Adipocyte (in vitro differentiated cells): ENCODE measurements around the gene ATP12A.

Experiments used
- DNase-seq: peaks from one replicate; pipeline ENCODE4 v3.0.0-alpha.2; 2015; ENCODE audit warnings: low read depth
- H3K27me3 ChIP-seq: replicated peaks from 2 replicates; pipeline ENCODE4 v1.7.0; 2013; ENCODE audit warnings: mild to moderate bottlenecking, low read length, moderate library complexity; ENCODE audit not compliant: control insufficient read depth, insufficient read depth
- H3K36me3 ChIP-seq: 2 replicates; pipeline ENCODE4 v1.7.0; 2013; ENCODE audit warnings: low read length, mild to moderate bottlenecking, moderate library complexity; ENCODE audit not compliant: control insufficient read depth, insufficient read depth, severe bottlenecking
- H3K4me1 ChIP-seq: 2 replicates; pipeline ENCODE4 v1.7.0; 2013; ENCODE audit warnings: mild to moderate bottlenecking, low read length, moderate library complexity; ENCODE audit not compliant: control insufficient read depth, insufficient read depth
- H3K4me3 ChIP-seq: 2 replicates; pipeline ENCODE4 v1.7.0; 2013; ENCODE audit warnings: mild to moderate bottlenecking, low read length, moderate library complexity
- H3K9ac ChIP-seq: 2 replicates; pipeline ENCODE4 v1.7.0; 2013; ENCODE audit warnings: mild to moderate bottlenecking, low read length, moderate library complexity
- H3K9me3 ChIP-seq: 2 replicates; pipeline ENCODE4 v1.7.0; 2013; ENCODE audit warnings: mild to moderate bottlenecking, low read length, moderate library complexity; ENCODE audit not compliant: control insufficient read depth

The ATP12A gene

GRCh38 chr13:24692561-24692960, 12.4 kb downstream of the ATP12A start:
- Histone ChIP-seq H3K4me1 (peaks cover 14% of the 10 kb centered on the region), H3K4me3 (no peak overlapping the region), H3K9me3 (no peaks in the 10 kb centered on the region), H3K36me3 (no peaks in the 10 kb centered on the region), H3K27me3 (peaks cover 37% of the 10 kb centered on the region), H3K9ac (no peak overlapping the region)
- peak; percentile 52 for DNase-seq

GRCh38 chr13:24693862-24694471, 13.8 kb downstream of the ATP12A start:
- H3K4me3 ChIP-seq, result no peak overlapping the region
- DNase-seq, result peak; percentile 44
- H3K9me3 ChIP-seq, result no peaks in the 10 kb centered on the region
- no peaks in the 10 kb centered on the region for H3K36me3 ChIP-seq
- no peak overlapping the region for H3K9ac ChIP-seq
- H3K4me1 ChIP-seq, result peaks cover 14% of the 10 kb centered on the region
- peaks cover 37% of the 10 kb centered on the region for H3K27me3 ChIP-seq

- Histone ChIP-seq H3K36me3 (no peaks in the 10 kb centered on the region), H3K4me1 (peaks cover 14% of the 10 kb centered on the region), H3K4me3 (no peak overlapping the region), H3K27me3 (peaks cover 37% of the 10 kb centered on the region), H3K9me3 (no peaks in the 10 kb centered on the region), H3K9ac (no peak overlapping the region)
- DNase-seq, result no peak
Measured at GRCh38 chr13:24694907-24695306, 14.7 kb downstream of the ATP12A start.

GRCh38 chr13:24698686-24699085, 18.5 kb downstream of the ATP12A start:
- Histone ChIP-seq H3K36me3 (no peaks in the 10 kb centered on the region), H3K4me3 (no peak overlapping the region), H3K9me3 (no peaks in the 10 kb centered on the region), H3K27me3 (peaks cover 35% of the 10 kb centered on the region), H3K4me1 (peaks cover 11% of the 10 kb centered on the region), H3K9ac (no peak overlapping the region)
- no peak for DNase-seq

GRCh38 chr13:24699541-24699940, 19.3 kb downstream of the ATP12A start:
- no peaks in the 10 kb centered on the region for H3K9me3 ChIP-seq
- peaks cover 40% of the 10 kb centered on the region for H3K27me3 ChIP-seq
- peaks cover 11% of the 10 kb centered on the region for H3K4me1 ChIP-seq
- DNase-seq, result no peak
- H3K4me3 ChIP-seq, result no peak overlapping the region
- H3K9ac ChIP-seq, result no peak overlapping the region
- H3K36me3 ChIP-seq, result no peaks in the 10 kb centered on the region

GRCh38 chr13:24700539-24700938, 20.3 kb downstream of the ATP12A start:
- Histone ChIP-seq H3K36me3 (no peaks in the 10 kb centered on the region), H3K9ac (no peak overlapping the region), H3K9me3 (no peaks in the 10 kb centered on the region), H3K27me3 (peaks cover 50% of the 10 kb centered on the region), H3K4me1 (peaks cover 11% of the 10 kb centered on the region), H3K4me3 (no peak overlapping the region)
- DNase-seq, result no peak

GRCh38 chr13:24706886-24707585, 26.8 kb downstream of the ATP12A start:
- H3K4me1 ChIP-seq, result peaks cover 6% of the 10 kb centered on the region
- H3K9ac ChIP-seq, result no peak overlapping the region
- peaks cover 52% of the 10 kb centered on the region for H3K27me3 ChIP-seq
- no peaks in the 10 kb centered on the region for H3K9me3 ChIP-seq
- H3K4me3 ChIP-seq, result no peak overlapping the region
- no peaks in the 10 kb centered on the region for H3K36me3 ChIP-seq
- no peak for DNase-seq

GRCh38 chr13:24709186-24709913, 29.1 kb downstream of the ATP12A start:
- Histone ChIP-seq H3K4me3 (no peak overlapping the region), H3K36me3 (no peaks in the 10 kb centered on the region), H3K27me3 (peaks cover 48% of the 10 kb centered on the region), H3K9ac (no peak overlapping the region), H3K9me3 (no peaks in the 10 kb centered on the region), H3K4me1 (peaks cover 10% of the 10 kb centered on the region)
- DNase-seq, result no peak

- Histone ChIP-seq H3K4me3 (no peak overlapping the region), H3K4me1 (peaks cover 10% of the 10 kb centered on the region), H3K36me3 (no peaks in the 10 kb centered on the region), H3K9me3 (no peaks in the 10 kb centered on the region), H3K27me3 (peaks cover 34% of the 10 kb centered on the region), H3K9ac (no peak overlapping the region)
- no peak for DNase-seq
Measured at GRCh38 chr13:24713022-24713421, 32.8 kb downstream of the ATP12A start.

GRCh38 chr13:24716011-24716410, 35.8 kb downstream of the ATP12A start:
- Histone ChIP-seq H3K36me3 (no peaks in the 10 kb centered on the region), H3K4me1 (peaks cover 10% of the 10 kb centered on the region), H3K27me3 (peaks cover 31% of the 10 kb centered on the region), H3K9ac (no peak overlapping the region), H3K4me3 (no peak overlapping the region), H3K9me3 (no peaks in the 10 kb centered on the region)
- DNase-seq, result no peak

- no peak overlapping the region for H3K4me3 ChIP-seq
- H3K9me3 ChIP-seq, result no peaks in the 10 kb centered on the region
- no peak overlapping the region for H3K9ac ChIP-seq
- DNase-seq, result no peak
- no peaks in the 10 kb centered on the region for H3K36me3 ChIP-seq
- peaks cover 28% of the 10 kb centered on the region for H3K27me3 ChIP-seq
- H3K4me1 ChIP-seq, result peaks cover 10% of the 10 kb centered on the region
Measured at GRCh38 chr13:24716446-24716845, 36.2 kb downstream of the ATP12A start.
